GM10847 (cell line): ENCODE results near the gene RSF1.

Experiments used
- POLR2A ChIP-seq: IDR thresholded peaks from 2 replicates; pipeline ENCODE4 v1.6.1; 2011; ENCODE audit not compliant: insufficient read length; ENCODE audit errors: extremely low read depth

RSF1 gene

DNA sequence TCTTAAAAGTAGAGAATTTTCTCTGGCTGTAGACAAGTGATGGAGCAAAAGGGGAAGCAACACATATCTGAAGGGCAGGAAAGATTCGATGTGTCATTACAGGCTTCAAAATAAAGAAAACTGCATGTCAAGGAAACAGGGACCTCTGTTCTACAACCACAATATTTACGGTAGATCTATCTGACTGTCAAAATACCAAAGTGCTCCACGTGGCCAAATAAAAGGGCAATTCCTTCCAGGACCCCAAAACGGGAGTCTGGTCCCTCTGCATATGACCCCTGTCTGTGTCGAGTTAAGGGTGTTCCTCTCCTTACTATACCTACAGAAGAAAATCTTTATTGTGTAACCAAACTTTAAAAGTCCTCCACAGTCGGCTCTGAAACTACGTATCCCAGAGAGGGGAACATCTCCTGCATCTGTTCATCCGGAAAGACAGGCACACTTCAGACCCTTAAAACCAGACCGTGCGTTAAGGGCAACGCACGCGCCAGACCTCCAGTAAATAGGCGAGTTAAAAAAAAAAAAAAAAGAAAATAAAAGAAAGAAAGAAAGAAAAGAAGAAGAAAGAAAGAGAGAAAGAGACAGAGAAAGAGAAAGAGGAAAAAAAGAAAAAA is 183.7 kb downstream of the RSF1 start:
- no peak for TF ChIP-seq POLR2A

DNA sequence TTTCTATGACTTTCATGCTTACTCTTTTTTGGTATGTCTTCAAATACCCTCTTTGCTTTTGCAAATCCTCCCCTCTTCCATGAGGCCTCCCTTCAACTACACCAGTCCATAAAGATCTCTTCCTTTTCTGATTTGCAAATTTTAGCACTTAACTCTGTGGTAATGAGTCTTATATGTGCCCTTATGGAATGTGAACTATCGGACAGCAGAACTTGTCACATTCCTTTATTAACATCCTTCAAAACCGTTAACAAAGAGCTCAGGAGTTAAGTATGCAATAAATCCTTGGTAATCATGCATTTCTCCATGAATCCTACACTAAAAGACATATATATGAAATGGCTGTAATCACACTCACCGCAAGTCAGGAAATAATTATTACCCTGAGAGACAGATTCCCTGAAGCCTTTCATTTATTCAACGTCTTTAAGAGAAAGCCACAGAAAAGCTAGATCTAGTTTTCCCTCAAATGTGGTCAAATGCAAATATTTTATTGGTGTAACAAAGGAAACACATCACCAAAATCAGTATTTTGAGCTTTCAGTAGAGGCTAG is 190.3 kb downstream of the RSF1 start:
- TF ChIP-seq POLR2A: no peak

DNA sequence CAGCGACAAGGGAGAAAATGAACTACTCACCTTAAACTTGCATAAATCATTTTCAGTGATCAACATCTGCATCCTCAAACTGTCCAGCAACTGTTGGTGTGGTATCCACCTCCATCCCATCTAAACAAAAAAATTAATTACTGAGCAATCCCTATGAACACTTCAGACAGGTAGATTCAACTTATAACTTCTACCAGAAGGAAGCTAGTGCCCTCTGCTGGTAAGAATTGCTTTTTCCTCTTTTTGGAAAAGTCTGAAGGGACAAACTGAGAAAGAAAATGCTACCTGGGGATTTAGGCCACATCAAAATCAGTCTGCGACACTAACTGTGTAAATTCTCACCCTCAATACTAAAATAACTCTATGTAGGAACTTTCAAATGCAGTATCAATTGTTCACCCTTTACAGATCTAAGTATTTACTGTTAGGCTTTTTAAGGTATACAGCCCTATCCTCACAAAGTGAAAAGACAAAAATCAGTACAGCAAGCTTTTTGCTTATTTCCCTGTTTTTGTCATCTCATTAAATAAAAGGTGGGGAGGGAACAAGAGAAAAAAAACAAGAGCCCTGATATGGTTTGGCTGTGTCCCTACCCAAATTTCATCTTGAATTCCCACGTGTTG is 200.8 kb downstream of the RSF1 start:
- TF ChIP-seq POLR2A: no peak

DNA sequence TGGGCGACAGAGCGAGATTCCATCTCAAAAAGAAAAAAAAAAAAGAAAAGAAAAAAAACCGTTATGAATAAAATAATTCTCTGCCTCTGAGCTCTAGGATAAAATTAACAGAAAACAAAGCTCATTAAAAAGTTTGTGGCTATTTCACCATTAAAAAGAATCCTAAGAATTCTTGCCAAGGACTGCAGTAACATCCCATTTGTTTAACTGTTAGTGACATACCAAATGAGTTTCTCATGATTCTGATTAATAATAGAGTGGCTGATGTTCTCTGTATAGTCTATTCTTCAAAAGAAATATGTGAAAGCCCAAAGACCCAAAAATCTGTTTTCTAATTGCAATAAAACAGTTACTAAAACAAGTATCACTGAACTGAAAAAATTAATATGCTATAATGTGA is 202.6 kb downstream of the RSF1 start:
- no peak for TF ChIP-seq POLR2A

DNA sequence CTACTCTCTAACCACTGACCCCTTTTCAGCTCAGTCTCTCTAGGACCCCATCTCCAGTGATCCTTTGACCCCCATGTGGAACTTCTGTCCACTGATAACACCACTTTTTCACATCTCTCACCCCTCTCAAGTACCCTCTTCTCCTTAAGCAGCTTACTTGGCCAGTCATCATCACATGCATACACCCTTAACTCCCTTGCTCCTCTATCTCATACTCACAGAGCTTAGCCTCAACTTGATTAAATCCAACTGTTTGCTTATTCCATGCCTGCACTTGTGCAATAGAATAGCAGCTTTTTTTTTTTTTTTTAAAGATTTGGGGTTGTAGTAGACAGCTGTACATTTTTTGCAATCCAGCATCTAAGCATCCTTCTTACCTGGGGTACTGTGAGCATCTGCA is 208.6 kb downstream of the RSF1 start:
- no peak for TF ChIP-seq POLR2A
